SJCRH30 (cell line): Measurements from ENCODE around the gene CUX1. TPM values are rescaled to one million over a fixed set of nuclear protein-coding genes. Genes with fewer than 3 reads are reported as not detected.
A peak's percentile ranks its signal among the peaks of the same experiment; 100 is the strongest.
"Not testable (repeated sequence)": the region's sequence is repeated elsewhere in the genome, so short reads cannot be mapped to it uniquely, and the experiment has no call there.

ENCODE experiments used
- DNase-seq, 2 experiments: peaks; one replicate each; pipeline ENCODE4 v3.0.0-alpha.2; 2015 to 2020
- H3K27ac ChIP-seq: fragments of 250-450 bp; sonication (Bioruptor Pico); 2 replicates; pipeline ENCODE4 v1.5.1; 2020; ENCODE audit warnings: mild to moderate bottlenecking, moderate library complexity
- H3K27me3 ChIP-seq: fragments of 250-450 bp; sonication (Bioruptor Pico); 2 replicates; pipeline ENCODE4 v1.5.1; 2020; ENCODE audit warnings: mild to moderate bottlenecking, moderate library complexity
- H3K36me3 ChIP-seq: fragments of 250-450 bp; sonication (Bioruptor Pico); 2 replicates; pipeline ENCODE4 v1.5.1; 2020; ENCODE audit warnings: mild to moderate bottlenecking, moderate library complexity
- H3K4me1 ChIP-seq: fragments of 250-450 bp; sonication (Bioruptor Pico); 2 replicates; pipeline ENCODE4 v1.5.1; 2020; ENCODE audit warnings: mild to moderate bottlenecking, moderate library complexity
- H3K4me3 ChIP-seq: fragments of 250-450 bp; sonication (Bioruptor Pico); 2 replicates; pipeline ENCODE4 v1.5.1; 2020; ENCODE audit warnings: mild to moderate bottlenecking, moderate library complexity
- H3K9me3 ChIP-seq: fragments of 250-450 bp; sonication (Bioruptor Pico); replicated peaks from 2 replicates; pipeline ENCODE4 v1.5.1; 2020; ENCODE audit warnings: mild to moderate bottlenecking, moderate library complexity
- total RNA-seq: library from RNA; depleted of rRNA; stranded (reverse); fragments of >200 nt; shearing (Covaris generic); gene quantifications from 2 replicates; pipeline ENCODE4 v1.2.3, GENCODE V29; 2014

The CUX1 gene
- total RNA-seq, 1 experiment from 2014 or later: 29.1 TPM

DNA sequence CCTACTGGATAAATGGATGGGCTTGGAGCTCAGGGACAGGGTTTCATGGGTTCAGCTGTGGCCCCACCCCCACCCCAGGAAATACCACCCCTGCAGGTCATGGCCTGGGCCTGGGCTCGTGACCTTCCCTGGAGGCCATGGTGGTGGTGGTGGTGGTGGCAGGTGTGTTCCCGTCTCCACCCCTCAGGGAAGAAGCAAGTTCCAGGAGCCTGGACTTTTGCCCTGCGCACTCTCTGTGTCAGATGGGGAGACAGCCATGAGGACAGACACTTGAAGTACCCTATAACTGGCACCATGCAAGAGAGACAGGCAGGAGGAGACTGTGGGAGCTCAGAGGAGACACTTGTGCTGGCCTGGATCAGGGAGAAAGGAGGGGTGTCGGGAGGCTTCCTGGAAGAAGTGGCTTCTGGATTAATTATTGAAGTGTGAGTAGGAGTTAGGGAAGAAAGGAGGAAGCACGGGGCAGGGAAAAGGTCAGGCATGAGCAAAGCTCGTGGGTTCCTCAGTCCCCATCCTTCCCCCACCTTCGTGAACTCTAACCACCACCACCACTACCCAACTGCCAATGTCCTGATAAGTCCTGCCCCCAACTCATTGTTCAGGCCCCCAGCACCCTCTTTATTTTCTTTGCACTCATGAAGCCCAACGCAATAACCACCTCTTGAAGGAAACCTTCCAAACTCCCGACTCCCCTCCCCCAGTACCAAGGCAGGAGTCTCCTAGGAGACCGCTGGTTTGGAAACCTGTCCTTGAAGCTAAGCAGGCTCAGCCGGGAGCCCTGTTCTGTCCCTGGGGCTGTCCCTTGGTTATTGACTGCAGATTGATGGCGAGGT lies 478.1 kb downstream of the CUX1 start:
- Histone ChIP-seq H3K27ac (no peak overlapping the region), H3K9me3 (no peaks in the 10 kb centered on the region), H3K27me3 (no peaks in the 10 kb centered on the region), H3K36me3 (no peaks in the 10 kb centered on the region; the same call in 1 of the 2 replicates), H3K4me3 (no peak overlapping the region), H3K4me1 (no peaks in the 10 kb centered on the region)
- no peak for DNase-seq

DNA sequence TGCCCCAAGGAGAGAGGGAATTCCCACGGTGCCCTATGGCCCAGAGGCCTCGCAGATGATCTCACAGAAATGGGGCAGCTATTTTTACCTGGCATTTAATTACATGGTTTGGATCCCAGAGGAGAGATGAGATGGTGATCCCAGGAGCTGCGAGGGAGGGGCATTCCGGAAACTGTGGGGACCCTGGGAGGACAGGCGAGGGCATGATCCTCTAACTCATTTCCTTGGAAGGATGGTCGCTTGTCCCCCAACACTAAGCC lies 478.7 kb downstream of the CUX1 start:
- DNase-seq: no peak
- no peaks in the 10 kb centered on the region; the same call in 1 of the 2 replicates for H3K4me1 ChIP-seq

DNA sequence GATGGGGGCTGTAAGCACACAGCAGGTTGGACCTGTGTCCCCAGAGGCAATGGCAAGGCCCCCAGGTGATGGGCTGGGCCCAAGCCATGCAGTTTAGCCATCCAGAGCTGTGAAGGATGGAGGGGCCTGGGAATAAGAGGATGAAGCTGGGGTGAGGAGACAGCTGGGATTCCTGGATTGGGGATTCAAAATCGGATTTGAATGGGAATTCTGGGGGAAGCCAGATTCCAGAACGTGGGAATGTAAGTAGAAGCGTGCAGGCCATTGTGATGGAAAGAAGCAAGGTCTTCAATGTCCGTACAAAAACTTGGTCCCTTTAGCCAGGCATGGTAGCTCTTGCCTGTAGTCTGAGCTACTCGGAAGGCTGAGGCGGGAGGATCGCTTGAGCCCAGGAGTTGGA lies 479.1 kb downstream of the CUX1 start:
- peaks cover 2% of the 10 kb centered on the region; the same call in 1 of the 2 replicates for H3K4me1 ChIP-seq
- H3K36me3 ChIP-seq: no peaks in the 10 kb centered on the region; the same call in 1 of the 2 replicates
- H3K27me3 ChIP-seq: no peaks in the 10 kb centered on the region
- DNase-seq: no peak
- H3K27ac ChIP-seq: no peak overlapping the region
- H3K9me3 ChIP-seq: no peaks in the 10 kb centered on the region
- H3K4me3 ChIP-seq: no peak overlapping the region

More for the DNA sequence above, 478.7 kb downstream of the CUX1 start:
- Histone ChIP-seq H3K9me3 (no peaks in the 10 kb centered on the region), H3K27ac (no peak overlapping the region), H3K27me3 (no peaks in the 10 kb centered on the region), H3K36me3 (no peaks in the 10 kb centered on the region; the same call in 1 of the 2 replicates), H3K4me3 (no peak overlapping the region)

DNA sequence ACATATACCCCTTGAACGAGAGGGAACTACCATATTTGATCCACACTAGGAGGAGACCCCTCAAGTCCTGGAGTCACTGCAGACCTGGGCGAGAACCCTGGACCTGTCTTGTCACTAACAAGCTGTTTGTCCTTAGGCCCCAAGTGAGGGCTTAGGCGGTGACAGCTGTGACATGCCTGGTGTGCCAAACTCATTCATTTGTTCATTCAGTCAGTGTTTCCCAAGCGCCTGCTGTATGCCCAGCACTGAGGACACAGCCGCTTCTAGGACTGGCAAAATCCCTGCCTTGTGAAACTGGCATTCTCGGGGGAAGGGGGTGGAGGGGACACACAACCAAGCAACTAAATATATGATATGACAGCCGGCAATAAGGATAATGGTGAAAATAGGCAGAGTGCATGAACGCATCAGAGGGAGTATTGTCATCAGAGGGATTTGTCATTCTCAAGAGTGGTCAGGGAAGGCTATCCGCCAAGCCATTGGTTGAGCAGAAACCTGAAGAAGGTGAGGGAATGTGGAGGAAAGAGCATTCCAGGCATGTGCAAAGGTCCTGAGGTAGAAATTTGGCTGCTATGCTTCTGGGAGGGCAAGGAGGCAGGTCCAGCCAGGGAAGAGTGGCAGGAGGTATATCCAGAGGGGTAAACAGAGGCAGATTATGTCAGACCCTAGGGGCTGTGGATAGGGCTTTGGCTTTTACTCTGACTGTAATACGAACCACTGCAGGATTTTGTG lies 480.2 kb downstream of the CUX1 start:
- Histone ChIP-seq H3K27ac (no peak overlapping the region), H3K36me3 (no peaks in the 10 kb centered on the region; the same call in 1 of the 2 replicates), H3K27me3 (no peaks in the 10 kb centered on the region), H3K4me1 (peaks cover 14% of the 10 kb centered on the region), H3K4me3 (no peak overlapping the region), H3K9me3 (no peaks in the 10 kb centered on the region)
- no peak for DNase-seq

DNA sequence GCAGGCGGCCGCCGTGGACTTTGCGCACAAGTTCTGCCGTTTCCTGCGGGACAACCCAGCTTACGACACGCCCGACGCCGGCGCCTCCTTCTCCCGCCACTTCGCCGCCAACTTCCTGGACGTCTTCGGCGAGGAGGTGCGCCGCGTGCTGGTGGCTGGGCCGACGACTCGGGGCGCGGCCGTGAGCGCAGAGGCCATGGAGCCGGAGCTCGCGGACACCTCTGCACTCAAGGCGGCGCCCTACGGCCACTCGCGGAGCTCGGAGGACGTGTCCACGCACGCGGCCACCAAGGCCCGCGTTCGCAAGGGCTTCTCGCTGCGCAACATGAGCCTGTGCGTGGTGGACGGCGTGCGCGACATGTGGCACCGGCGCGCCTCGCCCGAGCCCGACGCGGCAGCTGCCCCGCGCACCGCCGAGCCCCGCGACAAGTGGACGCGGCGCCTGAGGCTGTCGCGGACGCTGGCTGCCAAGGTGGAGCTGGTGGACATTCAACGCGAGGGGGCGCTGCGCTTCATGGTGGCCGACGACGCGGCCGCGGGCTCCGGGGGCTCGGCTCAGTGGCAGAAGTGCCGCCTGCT lies 483.3 kb downstream of the CUX1 start:
- DNase-seq: no peak
- no peak overlapping the region for H3K27ac ChIP-seq
- H3K27me3 ChIP-seq: no peaks in the 10 kb centered on the region
- peaks cover 40% of the 10 kb centered on the region for H3K4me1 ChIP-seq
- no peaks in the 10 kb centered on the region for H3K9me3 ChIP-seq
- no peak overlapping the region for H3K4me3 ChIP-seq
- no peaks in the 10 kb centered on the region for H3K36me3 ChIP-seq

DNA sequence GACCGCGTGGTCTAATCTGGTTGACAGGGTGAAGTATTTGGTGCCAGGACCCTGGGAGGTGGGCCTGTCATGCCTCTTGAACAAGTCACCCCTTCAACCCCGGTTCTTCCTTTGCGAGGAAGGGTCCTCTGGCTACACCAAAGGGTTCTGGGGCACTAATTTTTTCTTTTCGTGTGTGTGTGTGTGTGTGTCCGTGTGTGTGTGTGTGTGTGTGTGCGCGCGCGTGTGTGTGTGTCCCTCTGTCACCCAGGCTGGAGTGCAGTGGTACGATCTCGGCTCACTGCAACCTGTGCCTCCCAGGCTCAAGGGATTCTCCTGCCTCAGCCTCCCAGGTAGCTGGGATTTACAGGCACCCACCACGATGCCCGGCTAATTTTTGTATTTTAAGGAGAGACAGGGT lies 483.9 kb downstream of the CUX1 start:
- H3K36me3 ChIP-seq, H3K4me3 ChIP-seq, H3K9me3 ChIP-seq, H3K27me3 ChIP-seq, DNase-seq: not testable (repeated sequence)
- Histone ChIP-seq H3K27ac (peak overlapping the region; percentile 88; the same call in 1 of the 2 replicates), H3K4me1 (peaks cover 42% of the 10 kb centered on the region)

DNA sequence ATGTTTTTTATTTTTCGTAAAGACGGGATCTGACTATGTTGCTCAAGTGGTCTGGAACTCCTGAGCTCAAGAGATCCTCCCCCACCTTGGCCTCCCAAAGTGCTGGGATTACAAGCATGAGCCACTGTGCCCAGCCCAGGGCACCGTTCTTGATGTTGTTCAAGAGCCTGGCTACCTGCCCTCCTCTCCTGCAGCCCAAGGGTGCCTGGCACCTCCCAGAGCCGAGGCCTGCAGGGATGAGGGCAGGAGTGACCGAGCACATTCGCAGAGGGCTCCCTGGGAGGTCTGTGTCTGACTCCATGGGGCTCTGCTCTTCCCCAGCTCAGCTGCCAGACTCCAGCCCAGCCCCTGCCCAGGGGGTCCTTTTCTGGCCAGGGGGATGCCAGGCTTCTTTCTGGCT lies 484.6 kb downstream of the CUX1 start:
- no peaks in the 10 kb centered on the region for H3K27me3 ChIP-seq
- no peak overlapping the region for H3K4me3 ChIP-seq
- H3K36me3 ChIP-seq: no peaks in the 10 kb centered on the region
- DNase-seq: peak; percentile 54 to 55
- H3K27ac ChIP-seq: peak overlapping the region; percentile 88; the same call in 1 of the 2 replicates
- H3K4me1 ChIP-seq: peaks cover 49% of the 10 kb centered on the region
- no peaks in the 10 kb centered on the region for H3K9me3 ChIP-seq

DNA sequence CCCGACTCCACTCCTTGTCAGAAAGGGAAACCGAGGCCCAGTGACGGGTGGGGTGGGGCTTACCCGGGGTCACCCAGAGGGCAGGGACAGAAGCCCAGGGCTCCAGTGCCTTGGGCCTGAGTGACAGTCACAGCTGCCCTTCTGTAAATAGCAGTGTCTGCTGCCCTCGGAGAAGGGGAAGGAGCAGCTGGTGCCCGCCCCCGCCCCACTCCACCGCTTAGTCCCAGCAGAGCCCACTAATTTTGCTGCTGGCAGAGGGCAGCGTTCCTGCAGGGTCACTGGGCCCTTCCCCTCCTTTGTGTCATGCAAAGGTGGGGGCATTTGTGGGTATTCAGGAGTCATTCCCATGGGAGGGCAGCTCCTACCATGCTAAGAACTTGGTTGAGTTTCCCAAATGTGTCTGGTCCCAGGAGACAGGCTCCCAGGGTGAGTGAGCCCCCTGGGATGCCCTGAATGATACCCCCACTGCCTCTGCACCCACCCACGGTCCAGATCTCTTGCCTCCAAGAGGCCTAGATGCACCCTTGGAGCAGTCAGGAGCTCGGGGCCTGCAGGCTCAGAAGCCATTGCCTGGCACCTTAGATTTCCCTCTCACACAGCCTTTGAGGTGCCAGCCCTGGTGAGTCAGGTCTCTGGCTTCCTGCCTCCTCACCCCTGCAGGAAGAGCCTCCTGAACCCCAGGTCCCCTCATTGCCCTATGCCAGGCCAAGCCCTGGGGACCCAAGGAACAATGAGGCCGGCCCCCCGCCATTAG lies 486.4 kb downstream of the CUX1 start:
- H3K27me3 ChIP-seq: no peaks in the 10 kb centered on the region
- H3K27ac ChIP-seq: peak overlapping the region; percentile 88
- H3K9me3 ChIP-seq: no peaks in the 10 kb centered on the region
- DNase-seq: peak; percentile 98 to 99
- H3K4me3 ChIP-seq: no peak overlapping the region
- peaks cover 58% of the 10 kb centered on the region for H3K4me1 ChIP-seq
- H3K36me3 ChIP-seq: peaks cover 10% of the 10 kb centered on the region

DNA sequence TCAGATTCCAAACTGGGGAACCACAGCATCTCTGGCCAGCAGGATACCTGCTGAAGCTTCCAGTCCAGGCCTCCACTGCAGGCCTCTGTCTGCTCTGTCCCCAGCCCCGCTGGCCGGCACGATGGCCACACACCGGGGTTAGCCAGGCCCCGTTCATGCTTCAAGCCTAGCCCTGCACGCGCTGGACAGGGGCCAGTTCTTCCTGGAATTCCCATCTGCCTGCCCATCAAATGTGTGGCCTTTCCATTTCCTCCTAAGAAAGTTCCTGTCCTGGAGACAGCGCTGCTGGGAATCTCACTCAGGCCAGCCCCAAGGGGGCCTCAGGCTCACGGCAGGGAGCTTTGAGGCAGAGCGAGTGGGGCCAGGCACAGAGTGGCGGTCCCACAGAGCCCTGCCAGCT lies 487.2 kb downstream of the CUX1 start:
- peaks cover 58% of the 10 kb centered on the region for H3K4me1 ChIP-seq
- H3K9me3 ChIP-seq: no peaks in the 10 kb centered on the region
- peak; percentile 55 to 63 for DNase-seq
- peaks cover 16% of the 10 kb centered on the region for H3K36me3 ChIP-seq
- peak overlapping the region; percentile 88 for H3K27ac ChIP-seq
- H3K4me3 ChIP-seq: no peak overlapping the region
- H3K27me3 ChIP-seq: no peaks in the 10 kb centered on the region

DNA sequence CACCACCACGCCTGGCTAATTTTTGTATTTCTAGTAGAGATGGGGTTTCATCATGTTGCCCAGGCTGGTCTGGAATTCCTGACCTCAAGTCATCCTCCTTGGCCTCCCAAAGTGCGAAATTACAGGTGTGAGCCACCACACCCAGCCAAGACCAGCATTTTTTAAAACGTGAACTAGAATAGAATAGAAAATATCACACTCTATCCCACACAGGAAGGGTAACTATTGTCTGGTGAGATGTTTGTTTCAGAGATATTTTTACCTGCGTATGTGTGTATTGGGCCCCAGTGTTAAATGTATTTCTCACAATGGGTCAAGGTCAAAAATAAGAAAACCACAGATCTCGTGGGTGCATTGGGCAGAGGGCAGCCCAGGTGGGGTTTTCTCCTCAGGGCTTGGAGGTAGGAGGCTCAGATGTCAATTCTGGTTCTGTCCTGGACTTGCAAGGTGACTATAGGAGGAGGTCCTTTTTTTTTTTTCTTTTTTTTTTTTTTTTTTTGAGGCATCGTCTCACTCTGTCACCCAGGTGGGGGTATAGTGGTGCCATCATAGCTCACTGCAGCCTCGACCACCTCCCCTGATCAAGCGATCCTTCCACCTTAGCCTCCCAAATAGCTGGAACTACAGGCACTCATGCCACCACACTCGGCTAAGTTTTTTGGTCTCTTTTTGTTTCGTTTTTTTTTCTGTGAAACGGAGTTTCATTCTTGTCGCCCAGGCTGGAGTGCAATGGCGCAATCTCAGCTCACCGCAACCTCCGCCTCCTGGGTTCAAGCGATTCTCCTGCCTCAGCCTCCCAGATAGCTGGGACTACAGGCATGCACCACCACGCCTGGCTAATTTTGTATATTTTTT lies 488.2 kb downstream of the CUX1 start:
- Histone ChIP-seq H3K27ac (no peak overlapping the region; the same call in 1 of the 2 replicates), H3K27me3 (no peaks in the 10 kb centered on the region), H3K9me3 (no peaks in the 10 kb centered on the region), H3K4me1 (peaks cover 58% of the 10 kb centered on the region), H3K4me3 (no peak overlapping the region), H3K36me3 (peaks cover 17% of the 10 kb centered on the region)
- DNase-seq: no peak

DNA sequence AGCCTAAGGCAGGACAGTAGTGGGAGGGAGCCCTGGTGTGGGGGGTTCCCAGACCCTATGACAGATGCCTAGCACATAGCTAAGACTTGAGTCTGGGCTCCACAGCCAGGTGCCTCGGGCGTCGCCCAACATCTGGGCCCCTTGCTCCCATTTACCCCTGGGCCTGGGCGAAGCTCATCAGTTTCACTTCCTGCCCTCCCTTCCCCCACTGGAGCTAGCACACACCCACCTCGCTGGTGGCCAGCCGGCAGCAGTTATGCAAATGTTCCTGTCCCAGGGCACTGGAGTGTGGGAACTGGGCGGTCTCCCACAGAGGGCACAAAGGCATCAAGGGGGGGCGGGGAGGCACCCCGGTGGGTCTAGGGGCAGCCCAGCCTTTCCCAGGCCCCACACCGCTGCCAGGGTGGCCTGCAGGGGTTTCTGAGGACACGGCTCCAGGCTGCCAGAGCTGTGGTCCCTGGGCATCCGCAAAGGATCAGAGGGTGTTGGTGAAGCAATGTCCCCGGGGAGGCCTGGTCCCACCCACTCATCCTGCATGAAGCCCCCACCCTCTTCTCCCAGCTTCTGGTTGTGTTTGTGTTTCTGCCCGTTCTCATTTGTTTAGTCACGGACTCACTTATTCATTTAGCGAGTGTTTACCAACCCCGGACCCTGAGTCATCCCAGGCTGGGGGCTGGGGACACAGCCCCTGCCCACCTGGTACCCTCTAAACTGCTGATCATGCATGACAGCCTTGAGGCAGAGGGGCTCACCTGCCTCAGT lies 489.7 kb downstream of the CUX1 start:
- peak; percentile 90 to 91 for DNase-seq
- Histone ChIP-seq H3K9me3 (no peaks in the 10 kb centered on the region), H3K4me1 (peaks cover 50% of the 10 kb centered on the region), H3K4me3 (no peak overlapping the region), H3K27me3 (no peaks in the 10 kb centered on the region), H3K27ac (peak overlapping the region; percentile 70), H3K36me3 (peaks cover 23% of the 10 kb centered on the region)

DNA sequence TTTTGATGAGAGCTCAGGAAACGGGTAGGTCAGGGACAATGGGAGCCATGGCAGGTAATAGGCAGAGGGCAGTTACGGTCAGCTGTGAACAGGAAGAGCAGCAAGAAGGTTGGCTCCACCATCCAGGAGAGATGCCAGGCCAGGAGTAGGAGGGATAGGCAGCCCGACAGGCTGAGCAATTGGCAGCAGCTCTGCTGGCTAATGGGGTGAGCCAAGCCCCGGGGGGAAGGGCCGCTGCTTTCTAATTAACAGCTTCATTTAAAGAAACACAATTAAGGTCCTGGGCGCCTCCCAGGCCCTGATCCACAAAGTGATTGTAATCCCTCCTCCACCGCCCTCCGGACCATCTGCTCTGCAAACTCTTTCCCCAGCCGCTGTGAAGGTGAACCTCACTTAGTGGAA lies 493.0 kb downstream of the CUX1 start:
- no peak for DNase-seq
- H3K36me3 ChIP-seq: peaks cover 42% of the 10 kb centered on the region
- H3K9me3 ChIP-seq: no peaks in the 10 kb centered on the region
- no peak overlapping the region for H3K4me3 ChIP-seq
- peaks cover 18% of the 10 kb centered on the region for H3K4me1 ChIP-seq
- no peak overlapping the region for H3K27ac ChIP-seq
- no peaks in the 10 kb centered on the region for H3K27me3 ChIP-seq

DNA sequence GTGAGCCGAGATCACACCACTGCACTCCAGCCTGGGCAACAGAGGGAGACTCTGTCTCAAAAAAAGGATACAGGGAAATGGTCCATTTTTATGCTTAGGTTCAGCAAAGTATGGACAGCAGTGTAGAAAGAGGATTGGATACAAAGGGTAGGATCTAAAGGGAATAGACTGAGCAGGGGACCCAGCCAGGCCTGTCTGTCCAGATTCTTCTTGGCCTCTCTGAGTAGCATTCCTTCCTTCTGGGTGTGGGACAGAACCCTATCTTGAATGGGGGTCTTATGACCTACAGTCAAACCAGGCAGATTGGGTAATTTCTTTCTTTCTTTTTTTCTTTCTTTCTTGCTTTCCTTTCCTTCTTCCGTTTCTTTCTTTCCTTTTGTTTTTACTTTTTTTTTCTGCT lies 494.9 kb downstream of the CUX1 start:
- H3K9me3 ChIP-seq: no peaks in the 10 kb centered on the region
- H3K4me3 ChIP-seq: no peak overlapping the region
- peaks cover 53% of the 10 kb centered on the region for H3K36me3 ChIP-seq
- no peaks in the 10 kb centered on the region for H3K27me3 ChIP-seq
- no peak for DNase-seq
- peaks cover 6% of the 10 kb centered on the region for H3K4me1 ChIP-seq
- no peak overlapping the region for H3K27ac ChIP-seq
